Stimulated activated effector memory CD8-positive, alpha-beta T cell treated with anti-CD3 and anti-CD28 coated beads, Interleukin-12 subunit alpha, Interleukin-12 subunit beta, amount 100 ng/mL, for 72 hours (primary cell): ENCODE results near the gene SUGP2.
A peak's percentile ranks its signal among the peaks of the same experiment; 100 is the strongest.

Experiments
- ATAC-seq: fragments of 150-1000 bp; cut with Tn5 transposase; 2 replicates; pipeline ENCODE4 v1.10.0; 2021
- DNase-seq, 2 donors: peaks; one replicate each; pipeline ENCODE4 v3.0.0; 2021 to 2022; ENCODE audit warnings: low spot score in 2 of 2
- H3K27ac Mint-ChIP-seq: one replicate; pipeline ENCODE4 v1.8.0; 2022; ENCODE audit warnings: mild to moderate bottlenecking, mixed read lengths
- H3K36me3 Mint-ChIP-seq: one replicate; pipeline ENCODE4 v1.8.0; 2022; ENCODE audit warnings: mild to moderate bottlenecking, mixed read lengths
- H3K4me1 Mint-ChIP-seq: one replicate; pipeline ENCODE4 v1.8.0; 2022; ENCODE audit warnings: mixed read lengths
- H3K4me3 Mint-ChIP-seq: one replicate; pipeline ENCODE4 v1.8.0; 2022; ENCODE audit warnings: mild to moderate bottlenecking, mixed read lengths
- H3K9me3 Mint-ChIP-seq: one replicate; pipeline ENCODE4 v1.8.0; 2022; ENCODE audit warnings: mixed read lengths

Gene SUGP2

GRCh38 chr19:19033426-19034203 is at the start of gene SUGP2, which contains the start of gene ARMC6:
Gene SUGP2, minus strand, starts transcription at chr19:19033517. Its CDS starts 2,446 bp downstream, at chr19:19031071.
Gene ARMC6, plus strand, starts transcription at chr19:19033603. Its CDS starts 607 bp downstream, at chr19:19034210.
- H3K27ac Mint-ChIP-seq = peak within 1 kb of the TSS; percentile 85
- DNase-seq (peak; percentile 85 to 97), ATAC-seq (peak; percentile 90)
- no peaks in the 10 kb centered on the region for H3K9me3 Mint-ChIP-seq
- H3K36me3 Mint-ChIP-seq = peaks cover 56% of the 10 kb centered on the region
- H3K4me3 Mint-ChIP-seq = peak within 1 kb of the TSS; percentile 80
- H3K4me1 Mint-ChIP-seq = peaks cover 24% of the 10 kb centered on the region

GRCh38 chr19:19081642-19082151 is 48.4 kb upstream of the SUGP2 start:
- no peak overlapping the region for H3K27ac Mint-ChIP-seq
- peaks cover 24% of the 10 kb centered on the region for H3K4me1 Mint-ChIP-seq
- no peak overlapping the region for H3K4me3 Mint-ChIP-seq
- no peaks in the 10 kb centered on the region for H3K9me3 Mint-ChIP-seq
- peaks cover 3% of the 10 kb centered on the region for H3K36me3 Mint-ChIP-seq
- ATAC-seq = no peak
- no peak for DNase-seq

GRCh38 chr19:19079571-19079970 is 46.3 kb upstream of the SUGP2 start:
- Mint-ChIP-seq H3K36me3 (peaks cover 11% of the 10 kb centered on the region), H3K27ac (no peak overlapping the region), H3K4me3 (no peak overlapping the region), H3K9me3 (no peaks in the 10 kb centered on the region), H3K4me1 (peaks cover 29% of the 10 kb centered on the region)
- no peak for ATAC-seq
- DNase-seq = no peak

- no peak overlapping the region for H3K4me3 Mint-ChIP-seq
- H3K4me1 Mint-ChIP-seq = peaks cover 29% of the 10 kb centered on the region
- H3K9me3 Mint-ChIP-seq = no peaks in the 10 kb centered on the region
- DNase-seq (no peak), ATAC-seq (no peak)
- no peak overlapping the region for H3K27ac Mint-ChIP-seq
- peaks cover 11% of the 10 kb centered on the region for H3K36me3 Mint-ChIP-seq
These were observed 45.5 kb upstream of the SUGP2 start for GRCh38 chr19:19078801-19079200.

- Mint-ChIP-seq H3K36me3 (peaks cover 19% of the 10 kb centered on the region), H3K9me3 (no peaks in the 10 kb centered on the region), H3K4me1 (peaks cover 38% of the 10 kb centered on the region), H3K4me3 (no peak overlapping the region), H3K27ac (no peak overlapping the region)
- DNase-seq = no peak
- ATAC-seq = no peak
These were observed 43.8 kb upstream of the SUGP2 start for GRCh38 chr19:19077103-19077502.

GRCh38 chr19:19076476-19076875 is 43.2 kb upstream of the SUGP2 start:
- H3K9me3 Mint-ChIP-seq = no peaks in the 10 kb centered on the region
- H3K27ac Mint-ChIP-seq = no peak overlapping the region
- peaks cover 38% of the 10 kb centered on the region for H3K4me1 Mint-ChIP-seq
- H3K4me3 Mint-ChIP-seq = no peak overlapping the region
- DNase-seq (no peak), ATAC-seq (no peak)
- peaks cover 19% of the 10 kb centered on the region for H3K36me3 Mint-ChIP-seq

- Mint-ChIP-seq H3K36me3 (peaks cover 19% of the 10 kb centered on the region), H3K27ac (no peak overlapping the region), H3K4me1 (peaks cover 37% of the 10 kb centered on the region), H3K9me3 (no peaks in the 10 kb centered on the region), H3K4me3 (no peak overlapping the region)
- ATAC-seq (no peak), DNase-seq (no peak)
These were observed 41.8 kb upstream of the SUGP2 start for GRCh38 chr19:19075126-19075525.

GRCh38 chr19:19074196-19074882 is 41.0 kb upstream of the SUGP2 start:
- Mint-ChIP-seq H3K9me3 (no peaks in the 10 kb centered on the region), H3K27ac (no peak overlapping the region), H3K4me1 (peaks cover 34% of the 10 kb centered on the region), H3K36me3 (peaks cover 19% of the 10 kb centered on the region), H3K4me3 (no peak overlapping the region)
- DNase-seq = no peak
- no peak for ATAC-seq

GRCh38 chr19:19071897-19072296 is 38.6 kb upstream of the SUGP2 start:
- Mint-ChIP-seq H3K4me3 (no peak overlapping the region), H3K4me1 (peaks cover 23% of the 10 kb centered on the region), H3K9me3 (no peaks in the 10 kb centered on the region), H3K36me3 (peaks cover 17% of the 10 kb centered on the region), H3K27ac (no peak overlapping the region)
- no peak for DNase-seq
- ATAC-seq = no peak

- Mint-ChIP-seq H3K9me3 (no peaks in the 10 kb centered on the region), H3K4me1 (peaks cover 31% of the 10 kb centered on the region), H3K27ac (peak overlapping the region; percentile 69), H3K36me3 (peaks cover 14% of the 10 kb centered on the region), H3K4me3 (no peak overlapping the region)
- ATAC-seq (no peak), DNase-seq (no peak)
These were observed 35.6 kb upstream of the SUGP2 start for GRCh38 chr19:19068659-19069654.

GRCh38 chr19:19067276-19068072 is 34.2 kb upstream of the SUGP2 start:
- H3K36me3 Mint-ChIP-seq = peaks cover 7% of the 10 kb centered on the region
- no peak for ATAC-seq
- H3K9me3 Mint-ChIP-seq = no peaks in the 10 kb centered on the region

GRCh38 chr19:19064811-19065745 is 31.8 kb upstream of the SUGP2 start:
- Mint-ChIP-seq H3K9me3 (no peaks in the 10 kb centered on the region), H3K27ac (peak overlapping the region; percentile 83), H3K36me3 (peaks cover 6% of the 10 kb centered on the region), H3K4me1 (peaks cover 34% of the 10 kb centered on the region), H3K4me3 (peak overlapping the region; percentile 92)
- ATAC-seq (no peak), DNase-seq (peak in 1 of 2 donors; percentile 72)

More at GRCh38 chr19:19067276-19068072, 34.2 kb upstream of the SUGP2 start:
- Mint-ChIP-seq H3K4me1 (peaks cover 32% of the 10 kb centered on the region), H3K27ac (no peak overlapping the region), H3K4me3 (no peak overlapping the region)
- DNase-seq = no peak

- Mint-ChIP-seq H3K4me1 (peaks cover 29% of the 10 kb centered on the region), H3K27ac (peak overlapping the region; percentile 83), H3K4me3 (peak overlapping the region; percentile 92), H3K36me3 (peaks cover 7% of the 10 kb centered on the region), H3K9me3 (no peaks in the 10 kb centered on the region)
- DNase-seq (no peak), ATAC-seq (no peak)
These were observed 30.9 kb upstream of the SUGP2 start for GRCh38 chr19:19064098-19064722.
